Measurements from ENCODE around the gene TIMM9.
"Not testable (repeated sequence)": the region's sequence is repeated elsewhere in the genome, so short reads cannot be mapped to it uniquely, and the experiment has no call there.

TIMM9 gene

GRCh38 chr14:58426670-58427280 is 556 bp downstream of the TIMM9 start:
- Mint-ChIP-seq H3K9me3 (no peaks in the 10 kb centered on the region), H3K27ac (peak overlapping the region; percentile 84), H3K27me3 (no peaks in the 10 kb centered on the region), H3K4me3 (peak overlapping the region; percentile 84), H3K36me3 (peaks cover 2 to 5% of the 10 kb centered on the region in 2 donors), H3K4me1 (peaks cover 8 to 12% of the 10 kb centered on the region in 2 donors)
- DNase-seq (peak; percentile 55), ATAC-seq (replicated peaks) (peak; percentile 63 to 70)

- ATAC-seq (replicated peaks) = not testable (repeated sequence)
Observed at GRCh38 chr14:58416934-58417333, 10.4 kb downstream of the TIMM9 start.

GRCh38 chr14:58415636-58416547 is 11.4 kb downstream of the TIMM9 start:
- Mint-ChIP-seq H3K27ac (no peak overlapping the region), H3K27me3 (no peaks in the 10 kb centered on the region), H3K4me1 (peaks cover 8 to 23% of the 10 kb centered on the region in 2 donors), H3K9me3 (peaks cover 0 to 7% of the 10 kb centered on the region in 2 donors), H3K4me3 (no peak overlapping the region), H3K36me3 (peaks cover 41 to 60% of the 10 kb centered on the region in 2 donors)
- ATAC-seq (replicated peaks) (no peak), DNase-seq (no peak)

More at GRCh38 chr14:58416934-58417333, 10.4 kb downstream of the TIMM9 start:
- H3K9me3 Mint-ChIP-seq, H3K4me3 Mint-ChIP-seq, H3K27me3 Mint-ChIP-seq, DNase-seq: not testable (repeated sequence)
- peak overlapping the region; percentile 14 for H3K27ac Mint-ChIP-seq
- peaks cover 8 to 23% of the 10 kb centered on the region in 2 donors for H3K4me1 Mint-ChIP-seq
- H3K36me3 Mint-ChIP-seq = peaks cover 39 to 60% of the 10 kb centered on the region in 2 donors

- Mint-ChIP-seq H3K27me3 (no peaks in the 10 kb centered on the region), H3K4me3 (no peak overlapping the region), H3K27ac (no peak overlapping the region), H3K9me3 (peaks cover 0 to 7% of the 10 kb centered on the region in 2 donors), H3K36me3 (peaks cover 42 to 56% of the 10 kb centered on the region in 2 donors), H3K4me1 (peaks cover 6 to 23% of the 10 kb centered on the region in 2 donors)
- DNase-seq (no peak), ATAC-seq (replicated peaks) (peak in 1 of 2 donors; percentile 16)
Observed at GRCh38 chr14:58414845-58415244, 12.5 kb downstream of the TIMM9 start.

- Mint-ChIP-seq H3K4me3 (no peak overlapping the region), H3K27ac (no peak overlapping the region), H3K9me3 (no peaks in the 10 kb centered on the region), H3K27me3 (no peaks in the 10 kb centered on the region), H3K4me1 (no peaks in the 10 kb centered on the region), H3K36me3 (peaks cover 28 to 31% of the 10 kb centered on the region in 2 donors)
- DNase-seq (no peak), ATAC-seq (replicated peaks) (no peak)
Observed at GRCh38 chr14:58408681-58409215, 18.6 kb downstream of the TIMM9 start.

- no peak overlapping the region for H3K27ac Mint-ChIP-seq
- H3K4me1 Mint-ChIP-seq = peaks cover 0 to 2% of the 10 kb centered on the region in 2 donors
- H3K9me3 Mint-ChIP-seq = no peaks in the 10 kb centered on the region
- H3K36me3 Mint-ChIP-seq = peaks cover 15 to 33% of the 10 kb centered on the region in 2 donors
- no peaks in the 10 kb centered on the region for H3K27me3 Mint-ChIP-seq
- H3K4me3 Mint-ChIP-seq = no peak overlapping the region
- DNase-seq = no peak
- no peak for ATAC-seq (replicated peaks)
Observed at GRCh38 chr14:58401587-58401986, 25.7 kb downstream of the TIMM9 start.

- DNase-seq (no peak), ATAC-seq (replicated peaks) (no peak)
- Mint-ChIP-seq H3K27me3 (no peaks in the 10 kb centered on the region), H3K36me3 (peaks cover 6 to 28% of the 10 kb centered on the region in 2 donors), H3K4me1 (peaks cover 3 to 13% of the 10 kb centered on the region in 2 donors), H3K27ac (no peak overlapping the region), H3K9me3 (no peaks in the 10 kb centered on the region), H3K4me3 (no peak overlapping the region)
Observed at GRCh38 chr14:58398895-58399294, 28.4 kb downstream of the TIMM9 start.

GRCh38 chr14:58398495-58398894 is 28.8 kb downstream of the TIMM9 start:
- H3K27ac Mint-ChIP-seq = no peak overlapping the region
- peaks cover 3 to 13% of the 10 kb centered on the region in 2 donors for H3K4me1 Mint-ChIP-seq
- peaks cover 6 to 28% of the 10 kb centered on the region in 2 donors for H3K36me3 Mint-ChIP-seq
- no peaks in the 10 kb centered on the region for H3K27me3 Mint-ChIP-seq
- H3K4me3 Mint-ChIP-seq = no peak overlapping the region
- no peaks in the 10 kb centered on the region for H3K9me3 Mint-ChIP-seq
- no peak for ATAC-seq (replicated peaks)
- no peak for DNase-seq

GRCh38 chr14:58397156-58397555 is 30.2 kb downstream of the TIMM9 start:
- DNase-seq = no peak
- H3K4me1 Mint-ChIP-seq = peaks cover 3 to 13% of the 10 kb centered on the region in 2 donors

GRCh38 chr14:58395812-58396788 is 31.2 kb downstream of the TIMM9 start, which contains the start of gene TOMM20L:
Gene TOMM20L (plus strand): TSS chr14:58395930. CDS start chr14:58395958, 28 bp downstream.
- Mint-ChIP-seq H3K36me3 (peaks cover 3 to 15% of the 10 kb centered on the region in 2 donors), H3K27me3 (no peaks in the 10 kb centered on the region), H3K9me3 (no peaks in the 10 kb centered on the region), H3K4me1 (peaks cover 3 to 13% of the 10 kb centered on the region in 2 donors), H3K27ac (peak within 1 kb of the TSS; percentile 91), H3K4me3 (peak within 1 kb of the TSS; percentile 85 to 88)
- ATAC-seq (replicated peaks) = peak; percentile 94 to 95
- peak; percentile 75 for DNase-seq

More at GRCh38 chr14:58397156-58397555, 30.2 kb downstream of the TIMM9 start:
- no peaks in the 10 kb centered on the region for H3K27me3 Mint-ChIP-seq
- no peak overlapping the region for H3K27ac Mint-ChIP-seq
- no peak overlapping the region for H3K4me3 Mint-ChIP-seq
- ATAC-seq (replicated peaks) = no peak
- H3K9me3 Mint-ChIP-seq = no peaks in the 10 kb centered on the region
- peaks cover 6 to 22% of the 10 kb centered on the region in 2 donors for H3K36me3 Mint-ChIP-seq

GRCh38 chr14:58395562-58395811 is 31.8 kb downstream of the TIMM9 start:
- ATAC-seq (replicated peaks) (no peak), DNase-seq (no peak)
- Mint-ChIP-seq H3K4me1 (peaks cover 3 to 13% of the 10 kb centered on the region in 2 donors), H3K4me3 (peak overlapping the region; percentile 74 to 88), H3K9me3 (no peaks in the 10 kb centered on the region), H3K36me3 (peaks cover 3 to 11% of the 10 kb centered on the region in 2 donors), H3K27ac (no peak overlapping the region), H3K27me3 (no peaks in the 10 kb centered on the region)

- DNase-seq (no peak), ATAC-seq (replicated peaks) (no peak)
- peaks cover 0 to 5% of the 10 kb centered on the region in 2 donors for H3K4me1 Mint-ChIP-seq
- H3K36me3 Mint-ChIP-seq = peaks cover 1 to 5% of the 10 kb centered on the region in 2 donors
- no peak overlapping the region for H3K27ac Mint-ChIP-seq
- H3K9me3 Mint-ChIP-seq = no peaks in the 10 kb centered on the region
- no peak overlapping the region for H3K4me3 Mint-ChIP-seq
- H3K27me3 Mint-ChIP-seq = no peaks in the 10 kb centered on the region
Observed at GRCh38 chr14:58390830-58391229, 36.5 kb downstream of the TIMM9 start.

GRCh38 chr14:58376791-58377190 is 50.5 kb downstream of the TIMM9 start:
- DNase-seq = no peak
- H3K4me3 Mint-ChIP-seq = no peak overlapping the region
- H3K36me3 Mint-ChIP-seq = peaks cover 32 to 48% of the 10 kb centered on the region in 2 donors
- H3K4me1 Mint-ChIP-seq = peaks cover 0 to 5% of the 10 kb centered on the region in 2 donors
- H3K27ac Mint-ChIP-seq = no peak overlapping the region
- no peak for ATAC-seq (replicated peaks)
- no peaks in the 10 kb centered on the region for H3K27me3 Mint-ChIP-seq
- no peaks in the 10 kb centered on the region for H3K9me3 Mint-ChIP-seq
